ENCODE measurements around the gene SMAD5. TPM values are rescaled to one million over a fixed set of nuclear protein-coding genes. Genes with fewer than 3 reads are reported as not detected.

The SMAD5 gene
- polyA plus RNA-seq, 3 donors: 7.9 to 19.2 (median 17.3) TPM

DNA sequence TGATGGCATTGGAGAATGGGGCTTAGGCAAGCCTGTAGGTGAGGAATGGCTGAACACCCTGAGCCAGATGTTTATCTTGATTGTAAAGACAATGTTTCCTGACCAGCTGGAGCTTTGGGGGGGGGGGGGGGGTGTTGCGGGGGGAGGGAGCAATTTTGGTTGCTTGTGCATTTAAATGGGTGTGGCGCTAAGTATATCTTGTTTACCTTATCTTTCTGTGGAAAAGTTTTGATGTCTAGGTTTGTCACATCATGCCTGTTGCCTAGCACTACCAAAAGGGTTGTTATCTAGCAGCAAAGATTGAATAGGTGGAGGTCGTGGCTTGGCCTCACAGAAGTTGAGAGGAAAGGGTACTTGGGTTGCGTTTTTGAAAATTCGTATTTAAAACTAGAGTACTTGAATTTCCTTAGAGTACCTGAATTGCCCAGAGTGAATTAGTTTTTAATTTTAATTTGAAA is 1.3 kb downstream of the SMAD5 start:
- peak overlapping the region; percentile 81 for H2AFZ ChIP-seq (ENCODE audit: insufficient read depth, low read depth, low read length, poor library complexity, severe bottlenecking)
- Mint-ChIP-seq H3K36me3 (peaks cover 0 to 2% of the 10 kb centered on the region in 2 donors), H3K9me3 (peaks cover 0 to 2% (median 0%) of the 10 kb centered on the region in 7 donors), H3K27ac (peak overlapping the region in 5 of 7 donors; percentile 6 to 87 (median 76)), H3K4me3 (peak overlapping the region; percentile 93 to 98), H3K27me3 (ENCODE audit: low read depth in 3 of 3) (peaks cover 6 to 17% (median 7%) of the 10 kb centered on the region in 3 donors), H3K4me1 (peaks cover 37% of the 10 kb centered on the region)
- H3K9me3 ChIP-seq (replicated peaks in 1 of 2; ENCODE audit: control insufficient read depth in 1 of 2, insufficient read depth in 1 of 2, low read length in 2 of 2): no peaks in the 10 kb centered on the region
- H3K9ac ChIP-seq (ENCODE audit: insufficient read depth, low read length, poor library complexity, severe bottlenecking): peak overlapping the region; percentile 95
- TF ChIP-seq CTCF (IDR thresholded peaks at IDR 0.05): no peak
- H3K27ac ChIP-seq (ENCODE audit: low read depth in 1 of 2, low read length in 2 of 2): peak overlapping the region in 1 of 2 donors; percentile 80
- DNase-seq: no peak
- WGBS (ENCODE audit: insufficient coverage): 18% methylated on average over 1 of the region's 5 CpGs
- peaks cover 49% of the 10 kb centered on the region for H4K20me1 ChIP-seq (ENCODE audit: insufficient read depth, low read length)
- no peaks in the 10 kb centered on the region for H3K36me3 ChIP-seq (replicated peaks in 1 of 2; ENCODE audit: control insufficient read depth in 1 of 2, insufficient read depth in 2 of 2, low read length in 2 of 2)
- peak overlapping the region; percentile 90 for H3K4me2 ChIP-seq (replicated peaks; ENCODE audit: extremely low read depth, low read length, poor library complexity, severe bottlenecking)
- H3K27me3 ChIP-seq (ENCODE audit: control insufficient read depth in 2 of 2, insufficient read depth in 2 of 2, low read length in 2 of 2): peaks cover 7 to 17% of the 10 kb centered on the region in 2 donors
- peaks cover 62% of the 10 kb centered on the region for H3K79me2 ChIP-seq (ENCODE audit: insufficient read depth, low read length)
- H3K4me3 ChIP-seq (replicated peaks in 1 of 3; ENCODE audit: low read depth in 2 of 3, low read length in 3 of 3): peak overlapping the region; percentile 74 to 100 (median 91)
- H3K4me1 ChIP-seq (ENCODE audit: control insufficient read depth in 1 of 2, insufficient read depth in 2 of 2, low read length in 2 of 2): peaks cover 9 to 22% of the 10 kb centered on the region in 2 donors
- intact Hi-C loops (cut with micrococcal nuclease): no loop called here

DNA sequence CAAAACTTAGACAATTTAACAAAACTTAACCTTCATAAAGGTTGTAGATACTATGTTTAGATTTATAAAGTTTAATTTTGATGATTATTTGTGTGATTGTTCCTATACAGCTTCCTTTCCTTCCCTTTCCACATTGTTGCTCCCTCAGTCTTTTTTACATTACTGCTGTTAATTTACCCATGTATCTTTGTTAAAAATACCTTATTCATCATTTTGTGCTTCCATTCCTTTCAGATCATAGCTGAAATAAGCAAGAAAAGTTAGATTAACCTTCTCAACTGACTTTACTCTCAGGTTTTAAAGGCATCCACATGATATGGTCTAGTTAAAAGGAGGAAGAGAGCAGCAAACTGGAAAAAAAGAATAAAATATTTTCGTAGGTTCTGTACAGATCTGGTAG is 2.0 kb downstream of the SMAD5 start:
- no peaks in the 10 kb centered on the region for H3K36me3 ChIP-seq (replicated peaks in 1 of 2; ENCODE audit: control insufficient read depth in 1 of 2, insufficient read depth in 2 of 2, low read length in 2 of 2)
- peaks cover 0 to 11% of the 10 kb centered on the region in 2 donors for H3K27me3 ChIP-seq (ENCODE audit: control insufficient read depth in 2 of 2, insufficient read depth in 2 of 2, low read length in 2 of 2)
- H3K4me3 ChIP-seq (replicated peaks in 1 of 3; ENCODE audit: low read depth in 2 of 3, low read length in 3 of 3): no peak overlapping the region
- H2AFZ ChIP-seq (ENCODE audit: insufficient read depth, low read depth, low read length, poor library complexity, severe bottlenecking): no peak overlapping the region
- intact Hi-C loops (cut with micrococcal nuclease): no loop called here
- peaks cover 4 to 14% (median 7%) of the 10 kb centered on the region in 3 donors for H3K27me3 Mint-ChIP-seq (ENCODE audit: low read depth in 3 of 3)
- H3K4me3 Mint-ChIP-seq: no peak overlapping the region
- no peak overlapping the region for H3K9ac ChIP-seq (ENCODE audit: insufficient read depth, low read length, poor library complexity, severe bottlenecking)
- no peak for DNase-seq
- H3K27ac Mint-ChIP-seq: no peak overlapping the region
- peaks cover 9 to 22% of the 10 kb centered on the region in 2 donors for H3K4me1 ChIP-seq (ENCODE audit: control insufficient read depth in 1 of 2, insufficient read depth in 2 of 2, low read length in 2 of 2)
- peaks cover 37% of the 10 kb centered on the region for H3K4me1 Mint-ChIP-seq
- H3K36me3 Mint-ChIP-seq: peaks cover 0 to 6% of the 10 kb centered on the region in 2 donors
- no peak overlapping the region for H3K27ac ChIP-seq (ENCODE audit: low read depth in 1 of 2, low read length in 2 of 2)
- peaks cover 69% of the 10 kb centered on the region for H3K79me2 ChIP-seq (ENCODE audit: insufficient read depth, low read length)
- no CpG with 5 or more reads among the region's 1 CpG for WGBS (ENCODE audit: insufficient coverage)
- no peaks in the 10 kb centered on the region for H3K9me3 ChIP-seq (replicated peaks in 1 of 2; ENCODE audit: control insufficient read depth in 1 of 2, insufficient read depth in 1 of 2, low read length in 2 of 2)
- no peak for TF ChIP-seq CTCF (IDR thresholded peaks at IDR 0.05)
- peaks cover 0 to 2% (median 0%) of the 10 kb centered on the region in 7 donors for H3K9me3 Mint-ChIP-seq
- H3K4me2 ChIP-seq (replicated peaks; ENCODE audit: extremely low read depth, low read length, poor library complexity, severe bottlenecking): no peak overlapping the region
- H4K20me1 ChIP-seq (ENCODE audit: insufficient read depth, low read length): peaks cover 56% of the 10 kb centered on the region

Data from CD14-positive monocyte (primary cell).